ENCODE measurements around the gene RETREG1.
"Not testable (repeated sequence)": the region's sequence is repeated elsewhere in the genome, so short reads cannot be mapped to it uniquely, and the experiment has no call there.

The RETREG1 gene

DNA sequence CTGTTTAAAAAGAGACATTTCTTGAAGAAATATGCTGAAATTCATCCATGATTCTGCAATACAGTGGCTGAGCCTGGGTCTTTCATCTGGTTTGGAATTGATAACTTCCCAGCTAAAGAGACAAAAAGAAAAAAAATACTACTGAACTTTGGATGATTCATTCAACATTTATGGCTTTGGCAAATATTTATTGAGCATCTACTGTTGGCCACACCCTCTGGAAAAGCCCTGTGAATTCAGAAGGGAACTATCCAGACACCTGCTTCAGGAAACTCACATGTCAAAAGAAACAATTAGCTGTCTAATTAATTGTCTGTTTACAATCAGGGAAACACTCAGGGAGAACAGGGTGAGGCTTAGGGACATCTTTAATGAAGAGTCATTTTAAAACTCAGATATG, 133.4 kb downstream of the RETREG1 start:
- DNase-seq: no peak

DNA sequence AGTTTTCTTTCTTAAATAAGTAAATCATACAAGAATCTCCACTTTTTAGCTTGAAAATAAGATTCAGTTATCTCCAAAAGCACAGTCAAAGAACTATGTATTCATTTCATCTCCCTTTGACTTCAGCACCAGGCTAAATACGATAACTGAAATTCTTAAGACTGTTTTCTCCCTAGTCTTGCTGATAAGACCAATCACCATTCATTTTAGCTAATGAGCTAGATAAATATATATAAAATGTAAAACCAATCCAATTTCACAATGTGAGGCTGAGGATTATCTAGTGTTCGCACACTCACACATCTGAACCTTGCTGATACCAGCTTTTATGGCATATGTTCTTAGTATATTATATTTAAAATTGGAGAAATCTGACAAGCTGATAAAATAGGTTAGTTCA, 133.9 kb downstream of the RETREG1 start:
- DNase-seq: no peak

DNA sequence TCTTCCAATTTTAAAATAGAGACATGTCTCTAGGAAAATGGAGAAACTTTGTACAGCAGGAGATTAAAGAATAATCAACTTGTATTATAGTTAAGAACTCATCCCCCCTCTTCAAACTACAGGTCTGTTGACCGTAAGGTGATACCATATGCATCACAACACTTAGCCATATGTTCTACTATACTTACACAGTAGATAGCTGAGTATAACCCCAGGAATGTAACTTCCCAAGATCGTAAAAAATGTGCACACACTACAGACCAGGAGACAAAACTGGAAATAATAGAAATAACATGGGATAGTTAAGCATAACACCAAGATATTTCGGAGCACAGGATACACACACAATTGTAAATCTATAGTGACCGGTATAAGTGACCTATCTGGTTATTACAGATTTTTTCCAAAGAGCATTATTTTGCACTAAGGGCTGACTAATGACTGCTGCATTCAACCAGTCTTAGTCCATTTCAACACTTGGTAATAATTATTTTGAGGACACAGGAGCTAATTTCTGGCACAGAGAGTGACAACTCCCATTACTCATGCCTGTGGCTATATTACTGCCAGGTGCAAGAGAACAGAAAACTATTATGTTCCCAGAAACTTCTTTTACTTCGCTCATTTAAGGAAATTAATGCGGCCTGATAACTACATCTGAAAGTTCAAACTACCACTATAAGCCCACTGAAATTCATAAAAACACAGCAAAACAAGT, 135.8 kb downstream of the RETREG1 start:
- peak; percentile 9 for DNase-seq

GRCh38 chr5:16480144-16480543, 136.7 kb downstream of the RETREG1 start:
- no peak for DNase-seq

GRCh38 chr5:16477541-16477940, 139.3 kb downstream of the RETREG1 start:
- no peak for DNase-seq

DNA sequence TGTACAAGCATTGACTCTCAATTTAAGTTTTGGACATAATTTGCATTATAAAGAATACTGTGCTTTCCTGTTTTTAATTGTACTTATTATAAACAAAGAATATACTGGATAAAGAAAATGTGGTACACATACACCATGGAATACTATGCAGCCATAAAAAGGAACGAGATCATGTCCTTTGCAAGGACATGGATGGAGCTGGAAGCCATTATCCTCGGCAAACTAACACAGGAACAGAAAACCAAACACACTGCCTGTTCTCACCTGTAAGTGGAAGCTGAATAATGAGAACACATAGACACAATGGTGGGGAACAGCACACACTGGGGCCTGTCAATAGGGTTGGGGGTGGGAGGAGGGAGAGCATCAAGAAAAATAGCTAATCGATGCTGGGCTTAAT, 140.4 kb downstream of the RETREG1 start:
- DNase-seq: not testable (repeated sequence)

- no peak for DNase-seq
These were observed 145.4 kb downstream of the RETREG1 start for GRCh38 chr5:16471387-16471786.

- DNase-seq: no peak
These were observed 149.2 kb downstream of the RETREG1 start for GRCh38 chr5:16467363-16468219.

GRCh38 chr5:16465544-16466432, 151.0 kb downstream of the RETREG1 start, which contains the start of gene ZNF622:
Gene ZNF622 (minus strand): TSS chr5:16465800. CDS start chr5:16465665, 135 bp downstream.
- peak; percentile 79 for DNase-seq

DNA sequence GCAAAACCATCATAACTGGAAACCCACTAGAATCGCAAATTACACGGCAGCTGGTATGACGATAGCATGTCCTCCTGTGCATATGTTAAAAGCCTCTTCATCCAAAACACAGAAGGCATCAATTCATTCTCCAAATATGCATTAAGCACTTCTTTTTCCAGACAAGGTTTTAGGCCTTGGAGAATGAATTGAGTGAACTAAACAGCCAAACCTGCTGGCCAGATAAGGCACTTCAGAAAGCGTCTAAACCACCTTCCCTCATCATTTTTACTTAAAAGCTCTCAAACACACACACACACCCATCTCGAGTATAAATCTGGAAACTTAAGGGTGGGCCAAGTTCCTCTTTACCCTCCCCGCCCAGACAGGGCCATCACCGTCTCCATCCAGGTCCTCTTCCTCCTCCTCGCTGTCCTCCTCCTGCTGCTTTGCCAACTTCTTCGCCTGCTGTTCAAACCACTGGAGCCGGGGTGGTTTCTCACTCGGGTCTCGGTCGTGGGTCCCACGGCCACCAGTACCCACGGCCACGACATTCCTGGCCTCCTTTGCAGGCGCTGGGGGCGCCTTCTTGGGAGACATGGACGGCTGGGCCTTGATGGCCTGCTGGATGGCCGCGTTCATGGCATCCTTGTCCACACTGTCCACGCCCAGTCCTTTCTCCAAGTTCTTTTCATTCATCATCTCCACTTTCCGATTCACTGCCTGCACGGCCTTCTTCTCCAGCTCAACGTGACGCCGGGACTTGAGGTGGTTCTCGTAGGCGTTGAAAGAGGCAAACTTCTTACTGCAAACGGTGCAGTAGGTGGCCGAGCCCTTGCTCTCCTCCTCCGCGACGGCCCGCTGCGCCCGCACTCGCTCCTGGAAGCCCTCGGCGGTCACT, 151.9 kb downstream of the RETREG1 start:
- no peak for DNase-seq

DNA sequence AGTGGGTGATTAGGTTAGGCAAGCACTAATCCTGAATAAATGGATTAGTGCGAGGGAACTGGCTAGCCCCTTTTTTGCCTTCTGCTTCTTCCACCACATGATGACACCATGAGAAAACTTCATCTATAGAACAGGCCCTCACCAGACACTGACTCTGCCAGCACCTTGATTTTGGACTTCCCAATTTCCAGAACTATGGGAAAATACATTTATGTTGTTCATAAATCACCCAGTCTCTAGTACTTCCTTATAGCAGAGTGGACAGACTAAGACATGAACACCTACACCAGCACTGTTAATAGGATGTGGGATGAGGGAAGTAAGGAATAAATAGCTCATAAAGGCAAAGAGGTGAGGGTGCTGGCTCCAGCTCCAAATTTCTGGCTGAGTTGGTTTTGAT, 152.6 kb downstream of the RETREG1 start:
- no peak for DNase-seq

- DNase-seq: no peak
These were observed 155.0 kb downstream of the RETREG1 start for GRCh38 chr5:16461782-16462181.

GRCh38 chr5:16461026-16461425, 155.8 kb downstream of the RETREG1 start:
- DNase-seq: no peak

DNA sequence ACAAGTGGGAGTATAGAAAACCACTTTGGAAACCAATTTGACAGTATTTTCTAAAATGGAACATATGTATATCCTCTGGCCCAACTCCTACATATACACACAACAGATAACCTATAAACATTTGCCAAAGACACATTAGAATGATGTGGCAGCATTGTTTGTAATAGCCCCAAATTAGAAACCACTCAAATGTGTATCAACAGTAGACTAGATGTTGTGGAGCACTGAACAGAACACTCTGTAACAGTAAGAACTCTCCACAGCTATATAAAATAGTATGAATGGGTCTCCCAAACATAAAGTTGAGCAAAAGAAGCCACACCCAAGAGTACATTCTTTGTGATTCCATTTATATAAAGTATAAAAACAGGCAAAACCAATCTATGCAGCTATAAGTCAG, 157.3 kb downstream of the RETREG1 start:
- DNase-seq: no peak

GRCh38 chr5:16457853-16458252, 158.9 kb downstream of the RETREG1 start:
- DNase-seq: no peak

- DNase-seq: no peak
These were observed 159.3 kb downstream of the RETREG1 start for GRCh38 chr5:16457451-16457850.

- DNase-seq: peak; percentile 21
These were observed 160.5 kb downstream of the RETREG1 start for GRCh38 chr5:16456103-16456832.

DNA sequence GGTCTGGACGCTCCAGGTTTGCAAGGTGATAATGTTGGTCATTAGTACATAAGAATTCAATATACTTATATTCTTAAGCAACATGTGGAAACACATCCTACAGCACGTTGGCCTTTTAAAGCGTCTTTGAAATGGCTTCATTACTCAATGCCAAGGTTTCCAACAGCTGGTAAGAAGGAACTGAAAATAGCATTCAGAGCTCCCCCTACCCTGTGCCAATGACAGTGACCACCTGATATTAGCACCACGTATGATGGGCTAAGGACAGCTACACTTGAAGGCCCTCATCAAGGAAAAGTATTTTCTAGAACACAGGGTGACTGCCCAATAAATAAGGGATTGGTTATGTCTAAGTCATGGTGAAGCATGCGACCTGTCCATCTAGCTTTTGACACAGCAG, 161.1 kb downstream of the RETREG1 start:
- DNase-seq: no peak

GRCh38 chr5:16454686-16455085, 162.1 kb downstream of the RETREG1 start:
- no peak for DNase-seq

GRCh38 chr5:16453609-16454008, 163.2 kb downstream of the RETREG1 start:
- no peak for DNase-seq

- no peak for DNase-seq
These were observed 166.6 kb downstream of the RETREG1 start for GRCh38 chr5:16450163-16450562.
